DMS114 treated with DMSO at 0.1 percent for 48 hours (cell line): ENCODE measurements around the gene RETREG3.
A peak's percentile ranks its signal among the peaks of the same experiment; 100 is the strongest.

Experiments used
- DNase-seq: peaks from one replicate; lab custom pipeline; 2025; ENCODE audit not compliant: unreplicated experiment; lab: John Stamatoyannopoulos, UW

Gene RETREG3

GRCh38 chr17:42535155-42536047 is 73.8 kb downstream of the RETREG3 start:
- peak; percentile 70 for DNase-seq

GRCh38 chr17:42531455-42532354 is 77.5 kb downstream of the RETREG3 start:
- peak; percentile 56 for DNase-seq

- no peak for DNase-seq
These were observed 78.2 kb downstream of the RETREG3 start for GRCh38 chr17:42530952-42531454.
